Activated CD8-positive, alpha-beta memory T cell treated with anti-CD3 and anti-CD28 coated beads, Interleukin-2, amount 50 U/mL, for 1 hour (primary cell): ENCODE data around the gene DCDC2C.

Experiments
- DNase-seq: peaks from one replicate; pipeline ENCODE4 v3.0.0-alpha.2; 2020; ENCODE audit errors: extremely low read depth

DCDC2C gene

DNA sequence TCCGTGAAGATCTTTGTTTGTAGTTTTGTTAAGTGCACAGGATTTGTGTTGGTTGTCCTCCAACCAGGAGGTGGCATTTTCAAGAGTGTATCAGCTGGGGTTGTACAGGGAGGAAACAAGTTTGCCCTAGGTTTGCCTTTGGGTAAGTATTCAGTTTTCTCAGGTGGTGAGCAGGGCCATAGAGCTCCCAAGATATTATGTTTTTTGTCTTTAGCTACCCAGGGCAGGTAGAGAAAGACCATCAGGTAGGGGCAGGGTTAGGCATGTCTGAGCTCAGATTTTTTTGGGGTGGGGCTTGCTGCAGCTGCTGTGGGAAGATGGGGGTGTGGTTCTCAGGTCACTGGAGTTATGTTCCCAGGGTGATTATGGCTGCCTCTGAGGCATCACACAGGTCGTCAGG, 191.6 kb downstream of the DCDC2C start:
- no peak for DNase-seq
